GM21529 (cell line): ENCODE measurements around the gene ZNF268.

Experiments used
- ATAC-seq: cut with Tn5 transposase; IDR thresholded peaks from one replicate; pipeline ENCODE4 v1.9.1; 2021; ENCODE audit not compliant: unreplicated experiment

The ZNF268 gene

DNA sequence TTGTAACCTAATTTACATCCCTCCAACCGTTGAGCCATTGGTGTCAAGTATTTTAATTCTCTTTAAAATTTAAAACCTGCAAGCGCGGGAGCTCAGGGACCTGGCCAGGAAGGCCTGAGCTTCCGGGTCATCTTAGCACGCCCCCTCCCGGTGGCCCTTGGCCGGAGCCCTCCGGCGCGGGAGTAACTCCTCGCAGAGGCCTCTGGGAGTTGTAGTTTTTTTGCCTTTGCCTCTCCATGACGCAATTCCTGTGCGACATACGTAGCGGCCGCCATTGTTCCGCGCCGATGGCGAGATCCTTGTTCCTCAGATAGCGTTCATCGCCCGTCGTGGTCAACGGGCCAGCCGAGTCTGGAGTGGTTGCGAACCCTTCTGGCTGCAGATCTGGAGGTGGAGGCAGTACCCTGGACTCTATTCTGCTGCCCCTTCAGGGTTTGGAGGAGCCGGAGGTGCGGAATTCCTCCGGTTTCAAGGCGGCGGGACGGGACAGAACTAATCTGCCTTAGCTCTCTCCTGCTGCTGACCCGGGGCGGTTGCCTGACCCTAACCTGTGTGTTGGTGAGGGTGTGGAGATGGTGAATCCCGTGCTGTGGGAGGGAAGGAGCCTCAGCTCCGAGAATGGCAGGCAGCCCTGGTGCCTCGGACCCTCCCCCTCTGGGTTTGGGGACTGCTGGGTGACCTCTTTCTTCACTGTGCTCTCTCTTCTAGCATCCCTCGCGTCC lies at the start of gene ZNF268:
Gene ZNF268, plus strand, starts transcription at position 258 of the 722 bp plus-strand sequence. CDS start 503 bp downstream, outside the sequence.
- peak; percentile 97 for ATAC-seq

- ATAC-seq = no peak
Measured at GRCh38 chr12:133135747-133136146, 45.5 kb upstream of the ZNF268 start.

DNA sequence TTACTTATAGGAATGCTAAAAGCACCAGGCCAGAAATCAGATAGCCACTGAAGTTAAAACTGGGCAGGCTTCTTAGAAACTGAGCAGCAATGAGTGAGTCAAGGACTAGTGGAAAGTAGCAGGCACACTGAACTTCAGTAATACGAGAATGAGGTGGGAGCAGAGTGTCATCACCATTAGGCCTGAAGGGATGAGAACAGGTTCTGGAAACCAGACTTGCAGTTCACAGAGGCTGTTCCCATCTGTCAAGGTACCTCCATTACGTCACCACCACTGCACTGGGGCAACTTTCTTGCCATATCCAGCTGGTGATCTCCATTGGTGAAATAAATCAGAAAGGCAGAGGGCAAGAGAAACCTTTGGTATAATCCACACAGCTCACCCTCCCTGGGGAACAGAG lies 35.3 kb upstream of the ZNF268 start:
- ATAC-seq = no peak

DNA sequence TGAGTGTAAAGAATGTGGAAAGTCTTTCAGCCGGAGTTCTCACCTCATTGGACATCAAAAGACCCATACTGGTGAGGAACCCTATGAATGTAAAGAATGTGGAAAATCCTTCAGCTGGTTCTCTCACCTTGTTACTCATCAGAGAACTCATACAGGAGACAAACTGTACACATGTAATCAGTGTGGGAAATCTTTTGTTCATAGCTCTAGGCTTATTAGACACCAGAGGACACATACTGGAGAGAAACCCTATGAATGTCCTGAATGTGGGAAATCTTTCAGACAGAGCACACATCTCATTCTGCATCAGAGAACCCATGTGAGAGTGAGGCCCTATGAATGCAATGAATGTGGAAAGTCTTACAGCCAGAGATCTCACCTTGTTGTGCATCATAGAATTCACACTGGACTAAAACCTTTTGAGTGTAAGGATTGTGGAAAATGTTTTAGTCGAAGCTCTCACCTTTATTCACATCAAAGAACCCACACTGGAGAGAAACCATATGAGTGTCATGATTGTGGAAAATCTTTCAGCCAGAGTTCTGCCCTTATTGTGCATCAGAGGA lies 25.1 kb upstream of the ZNF268 start:
- no peak for ATAC-seq

DNA sequence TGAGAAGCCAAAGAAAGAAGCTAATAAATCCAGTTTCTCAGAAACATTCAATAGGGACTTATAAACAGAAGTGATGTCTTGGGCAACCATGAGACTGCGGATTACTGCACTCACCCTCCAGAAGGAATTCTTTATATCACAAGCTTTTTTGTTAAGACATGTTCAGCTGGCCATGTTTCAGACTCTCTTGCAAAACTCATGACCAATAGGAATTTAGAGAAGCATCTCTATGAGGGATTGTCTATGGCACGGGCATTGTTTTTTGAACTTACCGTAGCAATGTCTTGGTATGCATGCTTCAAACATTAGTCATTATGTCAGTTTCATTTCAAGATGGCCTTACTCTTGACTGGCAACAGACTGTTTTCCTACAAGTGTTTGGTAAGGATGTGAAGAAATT lies 15.5 kb upstream of the ZNF268 start:
- ATAC-seq = no peak

- no peak for ATAC-seq
Measured at GRCh38 chr12:133172491-133172890, 8.8 kb upstream of the ZNF268 start.

DNA sequence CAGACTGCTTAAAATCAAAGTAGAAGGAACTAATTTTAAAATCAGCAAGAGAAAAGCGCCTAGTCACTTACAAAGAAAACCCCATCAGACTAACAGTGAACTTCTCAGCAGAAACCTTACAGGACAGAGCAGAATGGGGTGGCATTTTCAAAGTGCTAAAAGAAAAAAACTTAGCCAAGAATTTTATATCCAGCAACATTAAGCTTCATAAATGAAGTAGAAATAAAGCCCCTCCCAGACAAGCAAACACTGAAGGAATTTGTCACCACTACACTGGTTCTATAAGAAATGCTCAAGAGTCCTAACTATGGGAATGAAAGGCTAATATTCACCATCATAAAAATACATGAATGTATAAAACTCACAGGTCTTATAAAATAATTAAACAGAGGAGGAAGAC lies 6.4 kb upstream of the ZNF268 start:
- ATAC-seq = no peak

GRCh38 chr12:133180669-133181068 lies 626 bp upstream of the ZNF268 start:
- ATAC-seq = no peak

- ATAC-seq = no peak
Measured at GRCh38 chr12:133190176-133190575, 8.9 kb downstream of the ZNF268 start.

- no peak for ATAC-seq
Measured at GRCh38 chr12:133192847-133193246, 11.6 kb downstream of the ZNF268 start.

DNA sequence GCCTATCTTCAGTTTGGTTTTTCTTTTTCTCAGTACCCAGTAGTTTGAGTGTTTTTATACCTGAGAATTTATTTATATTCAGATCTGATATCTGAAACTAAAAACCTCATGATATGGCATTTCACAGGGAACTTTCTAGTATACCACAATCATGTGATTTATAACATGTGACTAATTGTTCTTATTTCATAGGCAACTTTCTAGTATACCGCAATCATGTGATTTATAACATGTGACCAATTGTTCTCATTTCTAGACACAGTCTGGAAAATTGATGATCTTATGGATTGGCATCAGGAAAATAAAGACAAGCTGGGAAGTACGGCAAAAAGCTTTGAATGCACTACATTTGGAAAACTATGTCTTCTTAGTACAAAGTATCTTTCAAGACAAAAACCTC lies 20.6 kb downstream of the ZNF268 start:
- ATAC-seq = no peak

GRCh38 chr12:133202493-133203343 lies 21.4 kb downstream of the ZNF268 start:
- no peak for ATAC-seq

GRCh38 chr12:133203344-133204263 lies 22.3 kb downstream of the ZNF268 start:
- ATAC-seq = no peak

DNA sequence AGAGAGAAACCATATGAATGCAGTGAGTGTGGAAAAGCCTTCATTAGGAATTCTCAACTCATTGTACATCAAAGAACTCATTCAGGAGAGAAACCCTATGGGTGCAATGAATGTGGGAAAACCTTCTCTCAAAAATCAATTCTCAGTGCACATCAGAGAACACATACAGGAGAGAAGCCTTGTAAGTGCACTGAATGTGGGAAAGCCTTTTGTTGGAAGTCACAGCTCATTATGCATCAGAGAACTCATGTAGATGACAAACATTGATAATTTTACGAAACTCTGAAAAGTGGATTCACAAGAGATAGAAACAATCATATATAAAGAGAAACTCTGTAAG lies 22.9 kb downstream of the ZNF268 start:
- ATAC-seq = no peak

- ATAC-seq = no peak
Measured at GRCh38 chr12:133206390-133206789, 25.1 kb downstream of the ZNF268 start.

DNA sequence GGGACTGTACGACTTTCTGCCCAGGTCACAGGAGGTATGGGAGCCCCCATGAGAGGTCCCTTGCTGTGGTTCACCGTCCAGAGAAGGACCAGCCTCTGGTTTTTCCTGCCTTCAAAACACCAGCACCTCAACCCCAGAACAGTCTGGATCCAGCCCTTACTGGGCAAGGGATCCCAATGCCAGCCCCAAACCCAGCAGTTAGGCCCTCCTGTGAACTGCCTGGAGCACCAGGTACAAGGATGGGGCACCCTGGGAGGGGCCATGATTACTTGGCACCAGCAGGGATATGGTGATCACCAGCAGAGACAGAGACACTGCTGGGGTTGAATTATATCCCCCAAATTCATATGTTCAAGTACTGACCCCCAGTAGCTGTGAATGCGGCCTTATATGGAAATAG lies 34.4 kb downstream of the ZNF268 start:
- no peak for ATAC-seq

GRCh38 chr12:133217219-133217618 lies 35.9 kb downstream of the ZNF268 start:
- no peak for ATAC-seq

- no peak for ATAC-seq
Measured at GRCh38 chr12:133220521-133220920, 39.2 kb downstream of the ZNF268 start.

DNA sequence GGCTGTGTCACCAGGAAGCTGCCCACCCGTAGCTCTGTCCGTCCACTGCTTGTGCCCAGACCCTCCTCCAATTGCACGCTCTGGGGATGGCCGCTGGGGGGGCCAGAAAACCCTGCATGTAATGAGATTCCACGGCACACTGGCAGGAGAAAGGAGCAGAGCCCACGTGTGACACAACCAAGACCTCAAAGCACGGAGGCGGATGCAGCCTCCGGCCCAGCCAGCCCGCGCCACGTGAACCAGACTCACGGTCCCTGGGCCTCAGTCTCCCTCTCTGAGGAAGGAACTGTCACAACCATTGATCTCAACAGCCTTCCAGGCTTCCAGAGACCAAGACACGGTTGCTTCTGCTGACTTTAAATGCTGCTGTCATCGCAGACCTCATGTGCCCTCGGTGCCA lies 39.9 kb downstream of the ZNF268 start:
- no peak for ATAC-seq

- ATAC-seq = no peak
Measured at GRCh38 chr12:133222211-133222610, 40.9 kb downstream of the ZNF268 start.

GRCh38 chr12:133225527-133225926 lies 44.2 kb downstream of the ZNF268 start:
- no peak for ATAC-seq
